Activated T-helper 1 cell treated with anti-CD3 and anti-CD28 coated beads, Interleukin-2, amount 50 U/mL, for 16 hours (primary cell): ENCODE data around the gene HKDC1.

Source experiments
- DNase-seq, 2 donors: peaks; one replicate each; pipeline ENCODE4 v3.0.0-alpha.2; 2020; ENCODE audit warnings: low read depth in 1 of 2, low spot score in 1 of 2

Gene HKDC1

GRCh38 chr10:69216577-69217118 is 3.5 kb upstream of the HKDC1 start:
- DNase-seq, result no peak

GRCh38 chr10:69217119-69217754 is 2.9 kb upstream of the HKDC1 start:
- DNase-seq, result no peak

GRCh38 chr10:69218831-69219230 is 1.3 kb upstream of the HKDC1 start:
- no peak for DNase-seq

GRCh38 chr10:69220507-69220906 is 375 bp downstream of the HKDC1 start:
- no peak for DNase-seq

GRCh38 chr10:69222157-69223027 is 2.3 kb downstream of the HKDC1 start:
- peak; percentile 40 to 56 for DNase-seq

- DNase-seq, result no peak
Measured at GRCh38 chr10:69223028-69223342, 2.9 kb downstream of the HKDC1 start.

- DNase-seq, result no peak
Measured at GRCh38 chr10:69224862-69225657, 4.9 kb downstream of the HKDC1 start.

- no peak for DNase-seq
Measured at GRCh38 chr10:69225681-69226080, 5.5 kb downstream of the HKDC1 start.

GRCh38 chr10:69226919-69227450 is 6.9 kb downstream of the HKDC1 start:
- DNase-seq, result no peak

GRCh38 chr10:69228151-69228550 is 8.0 kb downstream of the HKDC1 start:
- DNase-seq, result no peak

GRCh38 chr10:69229616-69229916 is 9.4 kb downstream of the HKDC1 start:
- no peak for DNase-seq

- no peak for DNase-seq
Measured at GRCh38 chr10:69230128-69230527, 10.0 kb downstream of the HKDC1 start.

- no peak for DNase-seq
Measured at GRCh38 chr10:69232252-69232651, 12.1 kb downstream of the HKDC1 start.

GRCh38 chr10:69232736-69233480 is 12.8 kb downstream of the HKDC1 start:
- no peak for DNase-seq

- no peak for DNase-seq
Measured at GRCh38 chr10:69234447-69234846, 14.3 kb downstream of the HKDC1 start.

GRCh38 chr10:69237528-69238159 is 17.5 kb downstream of the HKDC1 start:
- DNase-seq, result peak; percentile 79 to 90

- DNase-seq, result no peak
Measured at GRCh38 chr10:69239136-69239535, 19.0 kb downstream of the HKDC1 start.

- DNase-seq, result no peak
Measured at GRCh38 chr10:69239816-69240434, 19.8 kb downstream of the HKDC1 start.

- no peak for DNase-seq
Measured at GRCh38 chr10:69240455-69240854, 20.3 kb downstream of the HKDC1 start.

- DNase-seq, result no peak
Measured at GRCh38 chr10:69241575-69241974, 21.4 kb downstream of the HKDC1 start.
